GM23338 (cell line): ENCODE results near the gene MYO7B. TPM values are rescaled to one million over a fixed set of nuclear protein-coding genes. Genes with fewer than 3 reads are reported as not detected.

ENCODE experiments used
- ATAC-seq: fragments of 200-7000 bp; cut with Tn5 transposase; 3 replicates; pipeline ENCODE4 v1.9.1; 2020
- DNase-seq: peaks from one replicate; pipeline ENCODE4 v3.0.0-alpha.2; 2015; ENCODE audit warnings: low spot score
- H2AFZ ChIP-seq: fragments of 200-600 bp; sonication (generic); 2 replicates; pipeline ENCODE4 v1.8.0; 2016; ENCODE audit warnings: antibody characterized with exemption, mild to moderate bottlenecking, moderate library complexity
- H3F3A ChIP-seq: fragments of 200-600 bp; sonication (generic); replicated peaks from 2 replicates; pipeline ENCODE4 v1.8.0; 2017; ENCODE audit warnings: antibody characterized with exemption, mixed run types, low read depth
- H3K27ac ChIP-seq: fragments of 200-600 bp; sonication (generic); 2 replicates; pipeline ENCODE4 v1.6.1; 2016; ENCODE audit warnings: low read depth
- H3K27me3 ChIP-seq: fragments of 200-600 bp; sonication (generic); 2 replicates; pipeline ENCODE4 v1.8.0; 2016; ENCODE audit warnings: mild to moderate bottlenecking, mixed run types, moderate library complexity; ENCODE audit not compliant: insufficient read depth
- H3K36me3 ChIP-seq: fragments of 200-600 bp; sonication (generic); 2 replicates; pipeline ENCODE4 v1.8.0; 2016; ENCODE audit warnings: mild to moderate bottlenecking; ENCODE audit not compliant: insufficient read depth
- H3K4me1 ChIP-seq: fragments of 200-600 bp; sonication (generic); 2 replicates; pipeline ENCODE4 v1.8.0; 2016; ENCODE audit warnings: mild to moderate bottlenecking, moderate library complexity; ENCODE audit not compliant: insufficient read depth
- H3K4me2 ChIP-seq: fragments of 200-600 bp; sonication (generic); 2 replicates; pipeline ENCODE4 v1.7.1; 2017; ENCODE audit warnings: mixed run types
- H3K4me3 ChIP-seq: fragments of 200-600 bp; sonication (generic); 2 replicates; pipeline ENCODE4 v1.6.1; 2016; ENCODE audit warnings: mixed run types
- H3K79me2 ChIP-seq: fragments of 200-600 bp; sonication (generic); replicated peaks from 2 replicates; pipeline ENCODE4 v1.8.0; 2017; ENCODE audit warnings: mild to moderate bottlenecking; ENCODE audit not compliant: insufficient read depth
- H3K9me2 ChIP-seq: fragments of 200-600 bp; sonication (generic); 2 replicates; pipeline ENCODE4 v1.8.0; 2017; ENCODE audit not compliant: insufficient read depth
- H4K20me1 ChIP-seq: fragments of 200-600 bp; sonication (generic); replicated peaks from 2 replicates; pipeline ENCODE4 v1.8.0; 2017; ENCODE audit warnings: mild to moderate bottlenecking; ENCODE audit not compliant: insufficient read depth
- H3K27ac Mint-ChIP-seq: 2 replicates; pipeline ENCODE4 v1.8.0; 2020; ENCODE audit warnings: inconsistent platforms, mild to moderate bottlenecking, moderate library complexity, mixed read lengths
- H3K27me3 Mint-ChIP-seq: 3 replicates; pipeline ENCODE4 v1.8.0; 2022; ENCODE audit warnings: low read depth, mild to moderate bottlenecking, moderate library complexity, mixed read lengths, inconsistent platforms; ENCODE audit not compliant: insufficient read depth, poor library complexity
- H3K36me3 Mint-ChIP-seq: 3 replicates; pipeline ENCODE4 v1.8.0; 2021; ENCODE audit warnings: low read depth, mild to moderate bottlenecking, inconsistent platforms, moderate library complexity, mixed read lengths
- H3K4me1 Mint-ChIP-seq: 3 replicates; pipeline ENCODE4 v1.8.0; 2020; ENCODE audit warnings: mild to moderate bottlenecking, inconsistent platforms, mixed read lengths
- H3K4me3 Mint-ChIP-seq: 3 replicates; pipeline ENCODE4 v1.8.0; 2021; ENCODE audit warnings: moderate library complexity, mild to moderate bottlenecking, inconsistent platforms, mixed read lengths
- H3K9me3 Mint-ChIP-seq: 3 replicates; pipeline ENCODE4 v1.8.0; 2020; ENCODE audit warnings: moderate library complexity, mild to moderate bottlenecking, inconsistent platforms, mixed read lengths
- CREB1 ChIP-seq: fragments of 250-450 bp; sonication (Bioruptor Pico); IDR thresholded peaks from 2 replicates; pipeline ENCODE4 v1.5.0; 2020; ENCODE audit warnings: low read depth, mild to moderate bottlenecking, moderate library complexity
- ETS1 ChIP-seq: IDR thresholded peaks from 2 replicates; pipeline ENCODE4 v1.6.1; 2016; ENCODE audit warnings: antibody characterized with exemption
- EZH2 ChIP-seq: fragments of 200-600 bp; sonication (generic); IDR thresholded peaks from one replicate; pipeline ENCODE4 v1.8.0; 2017; ENCODE audit warnings: antibody characterized with exemption, mild to moderate bottlenecking, low read depth; ENCODE audit not compliant: unreplicated experiment
- JUNB ChIP-seq: IDR thresholded peaks from one replicate; pipeline ENCODE4 v1.6.1; 2016; ENCODE audit warnings: antibody characterized with exemption; ENCODE audit not compliant: unreplicated experiment
- NANOG ChIP-seq: IDR thresholded peaks from 2 replicates; pipeline ENCODE4 v1.6.1; 2016; ENCODE audit warnings: antibody characterized with exemption, borderline replicate concordance
- POLR2AphosphoS5 ChIP-seq: IDR thresholded peaks from 2 replicates; pipeline ENCODE4 v1.6.1; 2016; ENCODE audit warnings: antibody characterized with exemption, low read depth
- REST ChIP-seq: IDR thresholded peaks from one replicate; pipeline ENCODE4 v1.6.1; 2018; ENCODE audit warnings: antibody characterized with exemption; ENCODE audit not compliant: unreplicated experiment
- ZNF114 ChIP-seq: fragments of 250-450 bp; sonication (Bioruptor Pico); IDR thresholded peaks from 2 replicates; pipeline ENCODE4 v1.5.0; 2020; ENCODE audit warnings: mild to moderate bottlenecking, moderate library complexity
- ZNF331 ChIP-seq: fragments of 250-450 bp; sonication (Bioruptor Pico); IDR thresholded peaks from 2 replicates; pipeline ENCODE4 v1.5.0; 2020; ENCODE audit warnings: low read depth, mild to moderate bottlenecking, moderate library complexity
- polyA plus RNA-seq: library from polyadenylated mRNA; unstranded; fragments of >200 nt; fragmentation: Nextera tagmentation; extraction: Ambion mirVana; gene quantifications from 2 replicates; pipeline ENCODE4 v1.2.1, GENCODE V29; 2016
- total RNA-seq: library from RNA; depleted of rRNA; stranded (reverse); fragments of >200 nt; shearing (Covaris generic); gene quantifications from 2 replicates; pipeline ENCODE4 v1.2.3, GENCODE V29; 2014
- TF ChIP-seq, protein P1 (sequence below): fragments of 250-450 bp; sonication (Bioruptor Pico); IDR thresholded peaks from 2 replicates; pipeline ENCODE4 v1.5.0; 2020; ENCODE audit warnings: mild to moderate bottlenecking, moderate library complexity

Gene MYO7B
- total and polyA plus RNA-seq, 2 experiments from 2014 or later = not detected

- Histone ChIP-seq H3K9me2 (no peaks in the 10 kb centered on the region), H3K4me3 (no peak overlapping the region), H3F3A (no peaks in the 10 kb centered on the region), H3K36me3 (no peaks in the 10 kb centered on the region), H3K4me2 (no peak overlapping the region), H3K79me2 (no peaks in the 10 kb centered on the region), H3K27ac (no peak overlapping the region), H4K20me1 (no peaks in the 10 kb centered on the region; the same call in 1 of the 2 replicates), H3K27me3 (no peaks in the 10 kb centered on the region), H2AFZ (no peak overlapping the region), H3K4me1 (no peaks in the 10 kb centered on the region)
- Mint-ChIP-seq H3K27ac (no peak overlapping the region), H3K36me3 (no peaks in the 10 kb centered on the region; the same call in 2 of the 3 replicates), H3K4me3 (no peak overlapping the region), H3K4me1 (peaks cover 14% of the 10 kb centered on the region), H3K27me3 (peaks cover 21% of the 10 kb centered on the region), H3K9me3 (no peaks in the 10 kb centered on the region)
- ATAC-seq (no peak), DNase-seq (no peak)
- TF ChIP-seq REST (no peak), POLR2AphosphoS5 (no peak), JUNB (no peak), ZNF331 (CRISPR knock-in tag) (no peak), EZH2 (no peak), ZNF114 (no peak), CREB1 (CRISPR knock-in tag) (no peak), ETS1 (no peak), NANOG (no peak)
- TF ChIP-seq, protein P1, sequence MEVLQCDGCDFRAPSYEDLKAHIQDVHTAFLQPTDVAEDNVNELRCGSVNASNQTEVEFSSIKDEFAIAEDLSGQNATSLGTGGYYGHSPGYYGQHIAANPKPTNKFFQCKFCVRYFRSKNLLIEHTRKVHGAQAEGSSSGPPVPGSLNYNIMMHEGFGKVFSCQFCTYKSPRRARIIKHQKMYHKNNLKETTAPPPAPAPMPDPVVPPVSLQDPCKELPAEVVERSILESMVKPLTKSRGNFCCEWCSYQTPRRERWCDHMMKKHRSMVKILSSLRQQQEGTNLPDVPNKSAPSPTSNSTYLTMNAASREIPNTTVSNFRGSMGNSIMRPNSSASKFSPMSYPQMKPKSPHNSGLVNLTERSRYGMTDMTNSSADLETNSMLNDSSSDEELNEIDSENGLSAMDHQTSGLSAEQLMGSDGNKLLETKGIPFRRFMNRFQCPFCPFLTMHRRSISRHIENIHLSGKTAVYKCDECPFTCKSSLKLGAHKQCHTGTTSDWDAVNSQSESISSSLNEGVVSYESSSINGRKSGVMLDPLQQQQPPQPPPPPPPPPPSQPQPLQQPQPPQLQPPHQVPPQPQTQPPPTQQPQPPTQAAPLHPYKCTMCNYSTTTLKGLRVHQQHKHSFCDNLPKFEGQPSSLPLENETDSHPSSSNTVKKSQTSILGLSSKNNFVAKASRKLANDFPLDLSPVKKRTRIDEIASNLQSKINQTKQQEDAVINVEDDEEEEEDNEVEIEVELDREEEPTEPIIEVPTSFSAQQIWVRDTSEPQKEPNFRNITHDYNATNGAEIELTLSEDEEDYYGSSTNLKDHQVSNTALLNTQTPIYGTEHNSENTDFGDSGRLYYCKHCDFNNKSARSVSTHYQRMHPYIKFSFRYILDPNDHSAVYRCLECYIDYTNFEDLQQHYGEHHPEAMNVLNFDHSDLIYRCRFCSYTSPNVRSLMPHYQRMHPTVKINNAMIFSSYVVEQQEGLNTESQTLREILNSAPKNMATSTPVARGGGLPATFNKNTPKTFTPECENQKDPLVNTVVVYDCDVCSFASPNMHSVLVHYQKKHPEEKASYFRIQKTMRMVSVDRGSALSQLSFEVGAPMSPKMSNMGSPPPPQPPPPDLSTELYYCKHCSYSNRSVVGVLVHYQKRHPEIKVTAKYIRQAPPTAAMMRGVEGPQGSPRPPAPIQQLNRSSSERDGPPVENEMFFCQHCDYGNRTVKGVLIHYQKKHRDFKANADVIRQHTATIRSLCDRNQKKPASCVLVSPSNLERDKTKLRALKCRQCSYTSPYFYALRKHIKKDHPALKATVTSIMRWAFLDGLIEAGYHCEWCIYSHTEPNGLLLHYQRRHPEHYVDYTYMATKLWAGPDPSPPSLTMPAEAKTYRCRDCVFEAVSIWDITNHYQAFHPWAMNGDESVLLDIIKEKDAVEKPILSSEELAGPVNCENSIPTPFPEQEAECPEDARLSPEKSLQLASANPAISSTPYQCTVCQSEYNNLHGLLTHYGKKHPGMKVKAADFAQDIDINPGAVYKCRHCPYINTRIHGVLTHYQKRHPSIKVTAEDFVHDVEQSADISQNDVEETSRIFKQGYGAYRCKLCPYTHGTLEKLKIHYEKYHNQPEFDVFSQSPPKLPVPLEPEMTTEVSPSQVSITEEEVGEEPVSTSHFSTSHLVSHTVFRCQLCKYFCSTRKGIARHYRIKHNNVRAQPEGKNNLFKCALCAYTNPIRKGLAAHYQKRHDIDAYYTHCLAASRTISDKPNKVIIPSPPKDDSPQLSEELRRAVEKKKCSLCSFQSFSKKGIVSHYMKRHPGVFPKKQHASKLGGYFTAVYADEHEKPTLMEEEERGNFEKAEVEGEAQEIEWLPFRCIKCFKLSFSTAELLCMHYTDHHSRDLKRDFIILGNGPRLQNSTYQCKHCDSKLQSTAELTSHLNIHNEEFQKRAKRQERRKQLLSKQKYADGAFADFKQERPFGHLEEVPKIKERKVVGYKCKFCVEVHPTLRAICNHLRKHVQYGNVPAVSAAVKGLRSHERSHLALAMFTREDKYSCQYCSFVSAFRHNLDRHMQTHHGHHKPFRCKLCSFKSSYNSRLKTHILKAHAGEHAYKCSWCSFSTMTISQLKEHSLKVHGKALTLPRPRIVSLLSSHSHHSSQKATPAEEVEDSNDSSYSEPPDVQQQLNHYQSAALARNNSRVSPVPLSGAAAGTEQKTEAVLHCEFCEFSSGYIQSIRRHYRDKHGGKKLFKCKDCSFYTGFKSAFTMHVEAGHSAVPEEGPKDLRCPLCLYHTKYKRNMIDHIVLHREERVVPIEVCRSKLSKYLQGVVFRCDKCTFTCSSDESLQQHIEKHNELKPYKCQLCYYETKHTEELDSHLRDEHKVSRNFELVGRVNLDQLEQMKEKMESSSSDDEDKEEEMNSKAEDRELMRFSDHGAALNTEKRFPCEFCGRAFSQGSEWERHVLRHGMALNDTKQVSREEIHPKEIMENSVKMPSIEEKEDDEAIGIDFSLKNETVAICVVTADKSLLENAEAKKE (CRISPR knock-in tag) = no peak
Measured at GRCh38 chr2:127650785-127651380, 115.4 kb downstream of the MYO7B start.
